NCI-H187 (cell line): Measurements from ENCODE around the gene COX17.

Source experiments
- DNase-seq, 2 experiments: peaks; one replicate each; lab custom pipeline; 2025; lab: John Stamatoyannopoulos, UW

COX17 gene

GRCh38 chr3:119673875-119674274 is 3.3 kb downstream of the COX17 start:
- DNase-seq, result no peak

GRCh38 chr3:119672776-119673175 is 4.4 kb downstream of the COX17 start:
- no peak for DNase-seq

- DNase-seq, result no peak
These were observed 7.2 kb downstream of the COX17 start for GRCh38 chr3:119669906-119670570.

GRCh38 chr3:119665954-119666559 is 11.1 kb downstream of the COX17 start:
- DNase-seq, result no peak

GRCh38 chr3:119664850-119665379 is 12.3 kb downstream of the COX17 start:
- DNase-seq, result no peak

- DNase-seq, result no peak
These were observed 12.8 kb downstream of the COX17 start for GRCh38 chr3:119664370-119664769.

GRCh38 chr3:119663885-119664284 is 13.3 kb downstream of the COX17 start:
- DNase-seq, result no peak

GRCh38 chr3:119662604-119663373 is 14.4 kb downstream of the COX17 start:
- DNase-seq, result no peak

GRCh38 chr3:119660474-119661440 is 16.4 kb downstream of the COX17 start, which contains the start of gene POPDC2:
Gene POPDC2, minus strand, starts transcription at chr3:119660589. Its CDS starts 166 bp downstream, at chr3:119660423.
- DNase-seq, result no peak

- no peak for DNase-seq
These were observed 17.5 kb downstream of the COX17 start for GRCh38 chr3:119659606-119660291.

GRCh38 chr3:119658994-119659393 is 18.2 kb downstream of the COX17 start:
- no peak for DNase-seq

- no peak for DNase-seq
These were observed 19.1 kb downstream of the COX17 start for GRCh38 chr3:119657887-119658702.

GRCh38 chr3:119653876-119654275 is 23.3 kb downstream of the COX17 start:
- no peak for DNase-seq

GRCh38 chr3:119652306-119653033 is 24.7 kb downstream of the COX17 start:
- DNase-seq, result no peak

- no peak for DNase-seq
These were observed 27.4 kb downstream of the COX17 start for GRCh38 chr3:119649761-119650160.

GRCh38 chr3:119647843-119648575 is 29.2 kb downstream of the COX17 start:
- no peak for DNase-seq

- DNase-seq, result no peak
These were observed 30.0 kb downstream of the COX17 start for GRCh38 chr3:119647171-119647570.

- no peak for DNase-seq
These were observed 31.4 kb downstream of the COX17 start for GRCh38 chr3:119645813-119646212.

- DNase-seq, result no peak
These were observed 32.7 kb downstream of the COX17 start for GRCh38 chr3:119644481-119644880.
